SK-N-SH (cell line): ENCODE measurements around the gene PAPSS2.

Source experiments
- EZH2phosphoT487 ChIP-seq: fragments of 200-600 bp; sonication (generic); IDR thresholded peaks from 2 replicates; pipeline ENCODE4 v1.6.1; 2017; ENCODE audit warnings: low read depth, mixed run types, mild to moderate bottlenecking, antibody characterized with exemption, moderate library complexity, borderline replicate concordance
- SMC3 ChIP-seq: IDR thresholded peaks from 2 replicates; pipeline ENCODE4 v1.6.1; 2012; ENCODE audit warnings: low read depth, low read length, improper control_type of control experiment
- USF2 ChIP-seq: fragments of 150-350 bp; IDR thresholded peaks from 2 replicates; pipeline ENCODE4 v1.6.1; 2017; ENCODE audit warnings: antibody characterized with exemption, low read length, low read depth, borderline replicate concordance
- TF ChIP-seq, protein P1 (sequence below): fragments of 200-600 bp; sonication (generic); IDR thresholded peaks from 2 replicates; pipeline ENCODE4 v1.6.1; 2017; ENCODE audit warnings: antibody characterized with exemption, mild to moderate bottlenecking, moderate library complexity
- TF ChIP-seq, protein P2 (sequence below): IDR thresholded peaks from 2 replicates; pipeline ENCODE4; 2012
- TF ChIP-seq, protein P3 (sequence below): IDR thresholded peaks from 2 replicates; pipeline ENCODE4 v1.4.0; 2012; ENCODE audit warnings: low read depth, borderline replicate concordance
- TF ChIP-seq, protein P4 (sequence below): IDR thresholded peaks from 2 replicates; pipeline ENCODE4 v1.6.1; 2012; ENCODE audit warnings: mild to moderate bottlenecking, low read depth, low read length, moderate library complexity

DNA sequence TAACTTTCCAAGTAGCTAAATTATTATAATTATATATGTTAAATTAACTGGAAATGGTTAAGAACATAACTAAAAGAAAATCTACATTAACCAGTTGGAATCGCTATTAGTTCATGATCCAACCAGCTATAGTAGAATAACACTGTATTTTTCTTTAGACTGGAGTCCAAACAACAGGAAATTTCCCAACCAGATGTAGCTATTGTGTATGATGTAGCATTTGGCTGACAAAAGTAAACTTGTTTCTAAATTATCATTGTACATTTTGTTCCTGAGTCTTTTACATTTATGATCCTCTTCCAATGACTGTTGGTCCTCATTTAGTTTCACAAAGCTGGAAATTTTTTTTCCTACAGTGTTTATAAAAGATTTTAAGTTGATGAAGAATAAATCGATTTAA, 62.1 kb downstream of the PAPSS2 start:
- TF ChIP-seq, protein P1, sequence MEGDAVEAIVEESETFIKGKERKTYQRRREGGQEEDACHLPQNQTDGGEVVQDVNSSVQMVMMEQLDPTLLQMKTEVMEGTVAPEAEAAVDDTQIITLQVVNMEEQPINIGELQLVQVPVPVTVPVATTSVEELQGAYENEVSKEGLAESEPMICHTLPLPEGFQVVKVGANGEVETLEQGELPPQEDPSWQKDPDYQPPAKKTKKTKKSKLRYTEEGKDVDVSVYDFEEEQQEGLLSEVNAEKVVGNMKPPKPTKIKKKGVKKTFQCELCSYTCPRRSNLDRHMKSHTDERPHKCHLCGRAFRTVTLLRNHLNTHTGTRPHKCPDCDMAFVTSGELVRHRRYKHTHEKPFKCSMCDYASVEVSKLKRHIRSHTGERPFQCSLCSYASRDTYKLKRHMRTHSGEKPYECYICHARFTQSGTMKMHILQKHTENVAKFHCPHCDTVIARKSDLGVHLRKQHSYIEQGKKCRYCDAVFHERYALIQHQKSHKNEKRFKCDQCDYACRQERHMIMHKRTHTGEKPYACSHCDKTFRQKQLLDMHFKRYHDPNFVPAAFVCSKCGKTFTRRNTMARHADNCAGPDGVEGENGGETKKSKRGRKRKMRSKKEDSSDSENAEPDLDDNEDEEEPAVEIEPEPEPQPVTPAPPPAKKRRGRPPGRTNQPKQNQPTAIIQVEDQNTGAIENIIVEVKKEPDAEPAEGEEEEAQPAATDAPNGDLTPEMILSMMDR: no peak
- TF ChIP-seq, protein P2, sequence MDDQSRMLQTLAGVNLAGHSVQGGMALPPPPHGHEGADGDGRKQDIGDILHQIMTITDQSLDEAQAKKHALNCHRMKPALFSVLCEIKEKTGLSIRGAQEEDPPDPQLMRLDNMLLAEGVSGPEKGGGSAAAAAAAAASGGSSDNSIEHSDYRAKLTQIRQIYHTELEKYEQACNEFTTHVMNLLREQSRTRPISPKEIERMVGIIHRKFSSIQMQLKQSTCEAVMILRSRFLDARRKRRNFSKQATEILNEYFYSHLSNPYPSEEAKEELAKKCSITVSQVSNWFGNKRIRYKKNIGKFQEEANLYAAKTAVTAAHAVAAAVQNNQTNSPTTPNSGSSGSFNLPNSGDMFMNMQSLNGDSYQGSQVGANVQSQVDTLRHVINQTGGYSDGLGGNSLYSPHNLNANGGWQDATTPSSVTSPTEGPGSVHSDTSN: no peak
- TF ChIP-seq SMC3 (no peak), EZH2phosphoT487 (no peak), USF2 (no peak)
- TF ChIP-seq, protein P3, sequence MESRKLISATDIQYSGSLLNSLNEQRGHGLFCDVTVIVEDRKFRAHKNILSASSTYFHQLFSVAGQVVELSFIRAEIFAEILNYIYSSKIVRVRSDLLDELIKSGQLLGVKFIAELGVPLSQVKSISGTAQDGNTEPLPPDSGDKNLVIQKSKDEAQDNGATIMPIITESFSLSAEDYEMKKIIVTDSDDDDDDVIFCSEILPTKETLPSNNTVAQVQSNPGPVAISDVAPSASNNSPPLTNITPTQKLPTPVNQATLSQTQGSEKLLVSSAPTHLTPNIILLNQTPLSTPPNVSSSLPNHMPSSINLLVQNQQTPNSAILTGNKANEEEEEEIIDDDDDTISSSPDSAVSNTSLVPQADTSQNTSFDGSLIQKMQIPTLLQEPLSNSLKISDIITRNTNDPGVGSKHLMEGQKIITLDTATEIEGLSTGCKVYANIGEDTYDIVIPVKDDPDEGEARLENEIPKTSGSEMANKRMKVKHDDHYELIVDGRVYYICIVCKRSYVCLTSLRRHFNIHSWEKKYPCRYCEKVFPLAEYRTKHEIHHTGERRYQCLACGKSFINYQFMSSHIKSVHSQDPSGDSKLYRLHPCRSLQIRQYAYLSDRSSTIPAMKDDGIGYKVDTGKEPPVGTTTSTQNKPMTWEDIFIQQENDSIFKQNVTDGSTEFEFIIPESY: no peak
- TF ChIP-seq, protein P4, sequence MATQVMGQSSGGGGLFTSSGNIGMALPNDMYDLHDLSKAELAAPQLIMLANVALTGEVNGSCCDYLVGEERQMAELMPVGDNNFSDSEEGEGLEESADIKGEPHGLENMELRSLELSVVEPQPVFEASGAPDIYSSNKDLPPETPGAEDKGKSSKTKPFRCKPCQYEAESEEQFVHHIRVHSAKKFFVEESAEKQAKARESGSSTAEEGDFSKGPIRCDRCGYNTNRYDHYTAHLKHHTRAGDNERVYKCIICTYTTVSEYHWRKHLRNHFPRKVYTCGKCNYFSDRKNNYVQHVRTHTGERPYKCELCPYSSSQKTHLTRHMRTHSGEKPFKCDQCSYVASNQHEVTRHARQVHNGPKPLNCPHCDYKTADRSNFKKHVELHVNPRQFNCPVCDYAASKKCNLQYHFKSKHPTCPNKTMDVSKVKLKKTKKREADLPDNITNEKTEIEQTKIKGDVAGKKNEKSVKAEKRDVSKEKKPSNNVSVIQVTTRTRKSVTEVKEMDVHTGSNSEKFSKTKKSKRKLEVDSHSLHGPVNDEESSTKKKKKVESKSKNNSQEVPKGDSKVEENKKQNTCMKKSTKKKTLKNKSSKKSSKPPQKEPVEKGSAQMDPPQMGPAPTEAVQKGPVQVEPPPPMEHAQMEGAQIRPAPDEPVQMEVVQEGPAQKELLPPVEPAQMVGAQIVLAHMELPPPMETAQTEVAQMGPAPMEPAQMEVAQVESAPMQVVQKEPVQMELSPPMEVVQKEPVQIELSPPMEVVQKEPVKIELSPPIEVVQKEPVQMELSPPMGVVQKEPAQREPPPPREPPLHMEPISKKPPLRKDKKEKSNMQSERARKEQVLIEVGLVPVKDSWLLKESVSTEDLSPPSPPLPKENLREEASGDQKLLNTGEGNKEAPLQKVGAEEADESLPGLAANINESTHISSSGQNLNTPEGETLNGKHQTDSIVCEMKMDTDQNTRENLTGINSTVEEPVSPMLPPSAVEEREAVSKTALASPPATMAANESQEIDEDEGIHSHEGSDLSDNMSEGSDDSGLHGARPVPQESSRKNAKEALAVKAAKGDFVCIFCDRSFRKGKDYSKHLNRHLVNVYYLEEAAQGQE: no peak
